GM12891 (cell line): ENCODE data around the gene OSBPL6.

Experiments
- POLR2A ChIP-seq: IDR thresholded peaks from 2 replicates; pipeline ENCODE4 v1.6.1; 2011; ENCODE audit warnings: low read depth, low read length, control low read depth
- POLR2AphosphoS5 ChIP-seq: IDR thresholded peaks from 2 replicates; pipeline ENCODE4 v1.6.1; 2011; ENCODE audit warnings: low read depth, low read length, control low read depth
- POU2F2 ChIP-seq: IDR thresholded peaks from 2 replicates; pipeline ENCODE4 v1.6.1; 2011; ENCODE audit warnings: low read depth, mild to moderate bottlenecking, control low read depth, low read length, moderate library complexity
- TAF1 ChIP-seq: IDR thresholded peaks from 2 replicates; pipeline ENCODE4 v1.6.1; 2011; ENCODE audit warnings: low read depth, low read length, control low read depth

DNA sequence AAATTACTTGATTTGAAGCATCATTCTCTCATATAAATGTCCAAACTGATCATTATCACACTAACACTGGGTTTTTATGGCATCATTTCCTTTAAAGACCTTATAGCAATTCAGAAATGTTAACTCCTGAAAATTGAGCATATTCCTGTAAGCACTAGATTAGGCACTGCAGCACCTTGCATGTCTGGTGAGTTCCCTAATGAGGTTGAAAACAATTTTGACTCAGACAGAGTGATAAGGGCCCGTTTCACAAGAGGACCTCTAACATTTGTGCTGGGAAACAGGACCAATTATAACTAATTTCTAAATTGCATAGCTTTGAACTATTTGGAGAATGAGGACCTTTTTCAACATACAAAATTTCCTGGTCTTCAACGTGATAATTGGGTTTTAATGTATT is 69.9 kb downstream of the OSBPL6 start:
- TF ChIP-seq TAF1 (no peak), POLR2A (no peak), POLR2AphosphoS5 (no peak), POU2F2 (no peak)
